ENCODE measurements around the gene LMCD1. TPM values are rescaled to one million over a fixed set of nuclear protein-coding genes. Genes with fewer than 3 reads are reported as not detected.
A peak's percentile ranks its signal among the peaks of the same experiment; 100 is the strongest.

The LMCD1 gene
- total and polyA plus RNA-seq, 2 experiments from 2014 or later = 21.8 to 35.3 TPM

DNA sequence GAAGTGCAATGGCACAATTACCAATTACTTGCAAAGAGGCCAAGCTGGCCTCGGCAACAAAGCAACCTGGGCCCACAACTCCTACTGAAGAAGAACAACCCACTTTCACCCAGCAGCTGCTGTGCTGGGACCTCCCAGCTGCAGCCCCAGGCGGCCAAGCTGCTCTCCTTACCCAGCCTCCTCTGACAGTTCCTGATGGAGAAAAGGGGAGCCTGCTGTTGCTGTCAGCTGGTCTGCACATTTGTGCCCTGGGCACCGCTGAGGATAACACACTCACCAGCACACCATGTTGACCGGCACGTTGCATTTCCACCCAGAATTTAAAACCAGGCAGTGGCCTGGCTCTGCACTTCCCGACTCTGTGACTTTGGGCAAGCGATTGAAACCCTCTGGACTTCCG is 109.3 kb downstream of the LMCD1 start:
- TF ChIP-seq, protein P1, sequence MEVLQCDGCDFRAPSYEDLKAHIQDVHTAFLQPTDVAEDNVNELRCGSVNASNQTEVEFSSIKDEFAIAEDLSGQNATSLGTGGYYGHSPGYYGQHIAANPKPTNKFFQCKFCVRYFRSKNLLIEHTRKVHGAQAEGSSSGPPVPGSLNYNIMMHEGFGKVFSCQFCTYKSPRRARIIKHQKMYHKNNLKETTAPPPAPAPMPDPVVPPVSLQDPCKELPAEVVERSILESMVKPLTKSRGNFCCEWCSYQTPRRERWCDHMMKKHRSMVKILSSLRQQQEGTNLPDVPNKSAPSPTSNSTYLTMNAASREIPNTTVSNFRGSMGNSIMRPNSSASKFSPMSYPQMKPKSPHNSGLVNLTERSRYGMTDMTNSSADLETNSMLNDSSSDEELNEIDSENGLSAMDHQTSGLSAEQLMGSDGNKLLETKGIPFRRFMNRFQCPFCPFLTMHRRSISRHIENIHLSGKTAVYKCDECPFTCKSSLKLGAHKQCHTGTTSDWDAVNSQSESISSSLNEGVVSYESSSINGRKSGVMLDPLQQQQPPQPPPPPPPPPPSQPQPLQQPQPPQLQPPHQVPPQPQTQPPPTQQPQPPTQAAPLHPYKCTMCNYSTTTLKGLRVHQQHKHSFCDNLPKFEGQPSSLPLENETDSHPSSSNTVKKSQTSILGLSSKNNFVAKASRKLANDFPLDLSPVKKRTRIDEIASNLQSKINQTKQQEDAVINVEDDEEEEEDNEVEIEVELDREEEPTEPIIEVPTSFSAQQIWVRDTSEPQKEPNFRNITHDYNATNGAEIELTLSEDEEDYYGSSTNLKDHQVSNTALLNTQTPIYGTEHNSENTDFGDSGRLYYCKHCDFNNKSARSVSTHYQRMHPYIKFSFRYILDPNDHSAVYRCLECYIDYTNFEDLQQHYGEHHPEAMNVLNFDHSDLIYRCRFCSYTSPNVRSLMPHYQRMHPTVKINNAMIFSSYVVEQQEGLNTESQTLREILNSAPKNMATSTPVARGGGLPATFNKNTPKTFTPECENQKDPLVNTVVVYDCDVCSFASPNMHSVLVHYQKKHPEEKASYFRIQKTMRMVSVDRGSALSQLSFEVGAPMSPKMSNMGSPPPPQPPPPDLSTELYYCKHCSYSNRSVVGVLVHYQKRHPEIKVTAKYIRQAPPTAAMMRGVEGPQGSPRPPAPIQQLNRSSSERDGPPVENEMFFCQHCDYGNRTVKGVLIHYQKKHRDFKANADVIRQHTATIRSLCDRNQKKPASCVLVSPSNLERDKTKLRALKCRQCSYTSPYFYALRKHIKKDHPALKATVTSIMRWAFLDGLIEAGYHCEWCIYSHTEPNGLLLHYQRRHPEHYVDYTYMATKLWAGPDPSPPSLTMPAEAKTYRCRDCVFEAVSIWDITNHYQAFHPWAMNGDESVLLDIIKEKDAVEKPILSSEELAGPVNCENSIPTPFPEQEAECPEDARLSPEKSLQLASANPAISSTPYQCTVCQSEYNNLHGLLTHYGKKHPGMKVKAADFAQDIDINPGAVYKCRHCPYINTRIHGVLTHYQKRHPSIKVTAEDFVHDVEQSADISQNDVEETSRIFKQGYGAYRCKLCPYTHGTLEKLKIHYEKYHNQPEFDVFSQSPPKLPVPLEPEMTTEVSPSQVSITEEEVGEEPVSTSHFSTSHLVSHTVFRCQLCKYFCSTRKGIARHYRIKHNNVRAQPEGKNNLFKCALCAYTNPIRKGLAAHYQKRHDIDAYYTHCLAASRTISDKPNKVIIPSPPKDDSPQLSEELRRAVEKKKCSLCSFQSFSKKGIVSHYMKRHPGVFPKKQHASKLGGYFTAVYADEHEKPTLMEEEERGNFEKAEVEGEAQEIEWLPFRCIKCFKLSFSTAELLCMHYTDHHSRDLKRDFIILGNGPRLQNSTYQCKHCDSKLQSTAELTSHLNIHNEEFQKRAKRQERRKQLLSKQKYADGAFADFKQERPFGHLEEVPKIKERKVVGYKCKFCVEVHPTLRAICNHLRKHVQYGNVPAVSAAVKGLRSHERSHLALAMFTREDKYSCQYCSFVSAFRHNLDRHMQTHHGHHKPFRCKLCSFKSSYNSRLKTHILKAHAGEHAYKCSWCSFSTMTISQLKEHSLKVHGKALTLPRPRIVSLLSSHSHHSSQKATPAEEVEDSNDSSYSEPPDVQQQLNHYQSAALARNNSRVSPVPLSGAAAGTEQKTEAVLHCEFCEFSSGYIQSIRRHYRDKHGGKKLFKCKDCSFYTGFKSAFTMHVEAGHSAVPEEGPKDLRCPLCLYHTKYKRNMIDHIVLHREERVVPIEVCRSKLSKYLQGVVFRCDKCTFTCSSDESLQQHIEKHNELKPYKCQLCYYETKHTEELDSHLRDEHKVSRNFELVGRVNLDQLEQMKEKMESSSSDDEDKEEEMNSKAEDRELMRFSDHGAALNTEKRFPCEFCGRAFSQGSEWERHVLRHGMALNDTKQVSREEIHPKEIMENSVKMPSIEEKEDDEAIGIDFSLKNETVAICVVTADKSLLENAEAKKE (CRISPR knock-in tag; IDR thresholded peaks at IDR 0.05) = no peak
- TF ChIP-seq ZNF114 (CRISPR knock-in tag; IDR thresholded peaks at IDR 0.05) (no peak), POLR2AphosphoS5 (IDR thresholded peaks at IDR 0.05; ENCODE audit: low read depth) (no peak), NANOG (IDR thresholded peaks at IDR 0.05; ENCODE audit: borderline replicate concordance) (no peak), JUNB (IDR thresholded peaks at IDR 0.05; ENCODE audit: unreplicated experiment) (no peak), STAT1 (IDR thresholded peaks at IDR 0.05; ENCODE audit: unreplicated experiment) (no peak), CREB1 (CRISPR knock-in tag; IDR thresholded peaks at IDR 0.05; ENCODE audit: low read depth) (no peak), EZH2phosphoT487 (IDR thresholded peaks at IDR 0.05; ENCODE audit: unreplicated experiment) (no peak), ZNF331 (CRISPR knock-in tag; IDR thresholded peaks at IDR 0.05; ENCODE audit: low read depth) (no peak), EZH2 (IDR thresholded peaks at IDR 0.05; ENCODE audit: low read depth, unreplicated experiment) (no peak)
- TF ChIP-seq, protein P2, sequence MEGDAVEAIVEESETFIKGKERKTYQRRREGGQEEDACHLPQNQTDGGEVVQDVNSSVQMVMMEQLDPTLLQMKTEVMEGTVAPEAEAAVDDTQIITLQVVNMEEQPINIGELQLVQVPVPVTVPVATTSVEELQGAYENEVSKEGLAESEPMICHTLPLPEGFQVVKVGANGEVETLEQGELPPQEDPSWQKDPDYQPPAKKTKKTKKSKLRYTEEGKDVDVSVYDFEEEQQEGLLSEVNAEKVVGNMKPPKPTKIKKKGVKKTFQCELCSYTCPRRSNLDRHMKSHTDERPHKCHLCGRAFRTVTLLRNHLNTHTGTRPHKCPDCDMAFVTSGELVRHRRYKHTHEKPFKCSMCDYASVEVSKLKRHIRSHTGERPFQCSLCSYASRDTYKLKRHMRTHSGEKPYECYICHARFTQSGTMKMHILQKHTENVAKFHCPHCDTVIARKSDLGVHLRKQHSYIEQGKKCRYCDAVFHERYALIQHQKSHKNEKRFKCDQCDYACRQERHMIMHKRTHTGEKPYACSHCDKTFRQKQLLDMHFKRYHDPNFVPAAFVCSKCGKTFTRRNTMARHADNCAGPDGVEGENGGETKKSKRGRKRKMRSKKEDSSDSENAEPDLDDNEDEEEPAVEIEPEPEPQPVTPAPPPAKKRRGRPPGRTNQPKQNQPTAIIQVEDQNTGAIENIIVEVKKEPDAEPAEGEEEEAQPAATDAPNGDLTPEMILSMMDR (conservative IDR thresholded peaks at IDR 0.05; ENCODE audit: low read depth in 2 of 2) = no peak
- TF ChIP-seq, protein P3, sequence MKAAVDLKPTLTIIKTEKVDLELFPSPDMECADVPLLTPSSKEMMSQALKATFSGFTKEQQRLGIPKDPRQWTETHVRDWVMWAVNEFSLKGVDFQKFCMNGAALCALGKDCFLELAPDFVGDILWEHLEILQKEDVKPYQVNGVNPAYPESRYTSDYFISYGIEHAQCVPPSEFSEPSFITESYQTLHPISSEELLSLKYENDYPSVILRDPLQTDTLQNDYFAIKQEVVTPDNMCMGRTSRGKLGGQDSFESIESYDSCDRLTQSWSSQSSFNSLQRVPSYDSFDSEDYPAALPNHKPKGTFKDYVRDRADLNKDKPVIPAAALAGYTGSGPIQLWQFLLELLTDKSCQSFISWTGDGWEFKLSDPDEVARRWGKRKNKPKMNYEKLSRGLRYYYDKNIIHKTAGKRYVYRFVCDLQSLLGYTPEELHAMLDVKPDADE (IDR thresholded peaks at IDR 0.05) = no peak
- TF ChIP-seq, protein P4, sequence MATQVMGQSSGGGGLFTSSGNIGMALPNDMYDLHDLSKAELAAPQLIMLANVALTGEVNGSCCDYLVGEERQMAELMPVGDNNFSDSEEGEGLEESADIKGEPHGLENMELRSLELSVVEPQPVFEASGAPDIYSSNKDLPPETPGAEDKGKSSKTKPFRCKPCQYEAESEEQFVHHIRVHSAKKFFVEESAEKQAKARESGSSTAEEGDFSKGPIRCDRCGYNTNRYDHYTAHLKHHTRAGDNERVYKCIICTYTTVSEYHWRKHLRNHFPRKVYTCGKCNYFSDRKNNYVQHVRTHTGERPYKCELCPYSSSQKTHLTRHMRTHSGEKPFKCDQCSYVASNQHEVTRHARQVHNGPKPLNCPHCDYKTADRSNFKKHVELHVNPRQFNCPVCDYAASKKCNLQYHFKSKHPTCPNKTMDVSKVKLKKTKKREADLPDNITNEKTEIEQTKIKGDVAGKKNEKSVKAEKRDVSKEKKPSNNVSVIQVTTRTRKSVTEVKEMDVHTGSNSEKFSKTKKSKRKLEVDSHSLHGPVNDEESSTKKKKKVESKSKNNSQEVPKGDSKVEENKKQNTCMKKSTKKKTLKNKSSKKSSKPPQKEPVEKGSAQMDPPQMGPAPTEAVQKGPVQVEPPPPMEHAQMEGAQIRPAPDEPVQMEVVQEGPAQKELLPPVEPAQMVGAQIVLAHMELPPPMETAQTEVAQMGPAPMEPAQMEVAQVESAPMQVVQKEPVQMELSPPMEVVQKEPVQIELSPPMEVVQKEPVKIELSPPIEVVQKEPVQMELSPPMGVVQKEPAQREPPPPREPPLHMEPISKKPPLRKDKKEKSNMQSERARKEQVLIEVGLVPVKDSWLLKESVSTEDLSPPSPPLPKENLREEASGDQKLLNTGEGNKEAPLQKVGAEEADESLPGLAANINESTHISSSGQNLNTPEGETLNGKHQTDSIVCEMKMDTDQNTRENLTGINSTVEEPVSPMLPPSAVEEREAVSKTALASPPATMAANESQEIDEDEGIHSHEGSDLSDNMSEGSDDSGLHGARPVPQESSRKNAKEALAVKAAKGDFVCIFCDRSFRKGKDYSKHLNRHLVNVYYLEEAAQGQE (IDR thresholded peaks at IDR 0.05; ENCODE audit: unreplicated experiment) = no peak
- no peak for DNase-seq (ENCODE audit: low spot score)
- H3K36me3 Mint-ChIP-seq (ENCODE audit: low read depth) = peaks cover 5% of the 10 kb centered on the region; the same call in 1 of the 3 replicates
- no peaks in the 10 kb centered on the region for H4K20me1 ChIP-seq (replicated peaks; ENCODE audit: insufficient read depth)
- peaks cover 5% of the 10 kb centered on the region for H3K4me1 Mint-ChIP-seq
- H3K4me3 ChIP-seq = no peak overlapping the region
- H3K36me3 ChIP-seq (ENCODE audit: insufficient read depth) = no peaks in the 10 kb centered on the region
- peaks cover 3% of the 10 kb centered on the region for H3K27me3 Mint-ChIP-seq (ENCODE audit: insufficient read depth, low read depth, poor library complexity)
- H3K27me3 ChIP-seq (ENCODE audit: insufficient read depth) = no peaks in the 10 kb centered on the region
- no peak overlapping the region for H3K27ac ChIP-seq (ENCODE audit: low read depth)
- 0 out of 2 replicates have a peak, but pooled peaks cover 8% of the 10 kb centered on the region for H3K4me1 ChIP-seq (ENCODE audit: insufficient read depth)
- no peak overlapping the region for H2AFZ ChIP-seq
- no peaks in the 10 kb centered on the region for H3K79me2 ChIP-seq (replicated peaks; ENCODE audit: insufficient read depth)
- peaks cover 11% of the 10 kb centered on the region; the same call in 2 of the 3 replicates for H3K9me3 Mint-ChIP-seq
- H3F3A ChIP-seq (replicated peaks; ENCODE audit: low read depth) = no peaks in the 10 kb centered on the region
- H3K27ac Mint-ChIP-seq = 0 out of 2 replicates have a peak overlapping the region, but pooled peaks have one; percentile 74
- no peak for ATAC-seq
- H3K4me3 Mint-ChIP-seq = no peak overlapping the region
- H3K4me2 ChIP-seq = no peak overlapping the region
- no peaks in the 10 kb centered on the region for H3K9me2 ChIP-seq (ENCODE audit: insufficient read depth)

Data from GM23338 (cell line).